Coronary artery (tissue), 2 donors: ENCODE data around the gene MYADML2.

ENCODE experiments used
- DNase-seq: peaks from one replicate; pipeline ENCODE4 v3.0.0-alpha.2; 2017; ENCODE audit warnings: low spot score
- H3K27ac ChIP-seq, 2 donors: fragments of 200-600 bp; sonication (generic); one replicate each; pipeline ENCODE4 v1.5.1; 2016 to 2019
- H3K4me3 ChIP-seq: fragments of 200-600 bp; sonication (generic); 2 replicates; pipeline ENCODE4 v1.5.1; 2016; ENCODE audit warnings: mild to moderate bottlenecking, moderate library complexity
- CTCF ChIP-seq: fragments of 200-600 bp; sonication (generic); IDR thresholded peaks from one replicate; pipeline ENCODE4 v1.5.1; 2019; ENCODE audit warnings: antibody characterized with exemption

The MYADML2 gene

GRCh38 chr17:81966343-81967243 lies 19.6 kb upstream of the MYADML2 start:
- DNase-seq = no peak
- Histone ChIP-seq H3K4me3 (no peak overlapping the region), H3K27ac (no peak overlapping the region)
- TF ChIP-seq CTCF = no peak

- no peak for DNase-seq
- no peak for TF ChIP-seq CTCF
- Histone ChIP-seq H3K4me3 (no peak overlapping the region), H3K27ac (no peak overlapping the region)
Measured at GRCh38 chr17:81964081-81964849, 17.2 kb upstream of the MYADML2 start.

- Histone ChIP-seq H3K4me3 (no peak overlapping the region), H3K27ac (no peak overlapping the region)
- no peak for DNase-seq
- TF ChIP-seq CTCF = no peak
Measured at GRCh38 chr17:81962499-81963441, 15.7 kb upstream of the MYADML2 start.

- DNase-seq = no peak
- TF ChIP-seq CTCF = no peak
- H3K27ac ChIP-seq = no peak overlapping the region
- peak overlapping the region; percentile 64 for H3K4me3 ChIP-seq
Measured at GRCh38 chr17:81961521-81962498, 14.8 kb upstream of the MYADML2 start.

GRCh38 chr17:81961087-81961511 lies 14.1 kb upstream of the MYADML2 start, which contains the start of gene NOTUM:
Gene NOTUM, minus strand, starts transcription at chr17:81961187. Its CDS starts 278 bp downstream, at chr17:81960909.
- TF ChIP-seq CTCF = no peak
- Histone ChIP-seq H3K27ac (no peak within 1 kb of the TSS), H3K4me3 (peak within 1 kb of the TSS; percentile 64)
- DNase-seq = no peak
